ENCODE results near the gene NEGR1. TPM values are rescaled to one million over a fixed set of nuclear protein-coding genes. Genes with fewer than 3 reads are reported as not detected.

NEGR1 gene
- total and polyA plus RNA-seq, 4 donors, result 0.86 to 7.3 (median 2.5) TPM

DNA sequence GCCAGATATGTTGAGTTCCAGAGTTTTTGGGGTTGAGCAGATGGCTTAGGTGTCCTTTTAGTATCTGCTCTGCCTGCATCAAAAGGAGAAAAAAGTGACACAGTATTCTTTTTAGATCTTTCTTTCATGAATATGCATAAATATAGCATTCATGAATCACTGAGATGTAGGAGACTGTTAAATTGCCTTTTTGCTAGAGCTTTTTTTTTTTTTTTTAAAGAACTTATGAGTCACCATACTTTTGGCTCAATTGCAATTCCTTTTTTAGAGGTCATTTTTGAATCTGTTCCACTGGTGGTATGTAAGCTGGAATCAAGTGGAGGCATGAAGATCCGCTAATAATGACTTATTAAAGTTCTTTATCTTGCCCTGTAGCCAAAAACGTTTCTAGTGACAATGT is 720.6 kb downstream of the NEGR1 start:
- H3K9me3 ChIP-seq (ENCODE audit: control insufficient read depth in 4 of 4, insufficient read depth in 3 of 4, low read length in 3 of 4), result no peaks in the 10 kb centered on the region
- WGBS, 2 donors, result 38 to 74% methylated on average over 2 of the region's 2 CpGs
- DNase-seq (no peak), ATAC-seq (ENCODE audit: insufficient read depth, low FRiP score) (peak; percentile 42)
- no peak overlapping the region for H3K4me3 ChIP-seq
- H3K4me1 ChIP-seq (ENCODE audit: control insufficient read depth in 5 of 5, insufficient read depth in 5 of 5, low read length in 5 of 5), result peaks cover 0 to 4% (median 0%) of the 10 kb centered on the region in 5 donors
- no peaks in the 10 kb centered on the region for H3K27me3 ChIP-seq (ENCODE audit: control insufficient read depth in 3 of 3, insufficient read depth in 3 of 3, low read length in 2 of 3)
- H3K9ac ChIP-seq (ENCODE audit: insufficient read depth in 1 of 2, low read length in 2 of 2), result no peak overlapping the region
- no peak overlapping the region for H3K27ac ChIP-seq (ENCODE audit: low read depth in 1 of 2, low read length in 1 of 2)
- no peak for TF ChIP-seq CTCF (IDR thresholded peaks at IDR 0.05; ENCODE audit: control extremely low read depth, extremely low read depth)
- H3K36me3 ChIP-seq (ENCODE audit: control insufficient read depth in 4 of 4, insufficient read depth in 4 of 4, low read length in 4 of 4), result no peaks in the 10 kb centered on the region

- peaks cover 0 to 4% (median 0%) of the 10 kb centered on the region in 5 donors for H3K4me1 ChIP-seq (ENCODE audit: control insufficient read depth in 5 of 5, insufficient read depth in 5 of 5, low read length in 5 of 5)
- no peak overlapping the region for H3K27ac ChIP-seq (ENCODE audit: low read depth in 1 of 2, low read length in 1 of 2)
- DNase-seq, result peak in 1 of 3 donors; percentile 23
- no peak overlapping the region for H3K9ac ChIP-seq (ENCODE audit: insufficient read depth in 1 of 2, low read length in 2 of 2)
- no peaks in the 10 kb centered on the region for H3K27me3 ChIP-seq (ENCODE audit: control insufficient read depth in 3 of 3, insufficient read depth in 3 of 3, low read length in 2 of 3)
- WGBS, 2 donors, result 65 to 91% methylated on average over 2 of the region's 2 CpGs
- H3K36me3 ChIP-seq (ENCODE audit: control insufficient read depth in 4 of 4, insufficient read depth in 4 of 4, low read length in 4 of 4), result no peaks in the 10 kb centered on the region
- ATAC-seq (ENCODE audit: insufficient read depth, low FRiP score), result no peak
- no peaks in the 10 kb centered on the region for H3K9me3 ChIP-seq (ENCODE audit: control insufficient read depth in 4 of 4, insufficient read depth in 3 of 4, low read length in 3 of 4)
- H3K4me3 ChIP-seq, result no peak overlapping the region
- no peak for TF ChIP-seq CTCF (IDR thresholded peaks at IDR 0.05; ENCODE audit: control extremely low read depth, extremely low read depth)
Observed at GRCh38 chr1:71561206-71561605, 721.1 kb downstream of the NEGR1 start.

DNA sequence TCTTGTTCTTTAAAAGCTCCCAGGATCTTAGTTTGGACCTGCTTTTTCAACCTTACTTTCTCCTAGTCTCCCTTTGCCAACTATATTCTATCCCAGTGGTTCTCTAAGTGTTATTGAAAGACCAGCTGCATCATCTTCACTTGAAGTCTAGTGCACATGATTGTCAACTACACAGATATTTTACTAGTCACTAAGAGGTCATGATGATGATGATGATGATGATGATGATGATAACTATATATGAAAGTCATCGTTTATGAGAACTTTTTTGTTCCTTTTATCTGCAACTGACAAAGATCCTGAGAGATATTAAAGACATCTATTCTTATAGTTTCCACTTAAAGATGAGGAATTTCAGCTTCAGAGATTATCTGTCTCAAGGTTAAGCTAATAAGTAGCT is 722.5 kb downstream of the NEGR1 start:
- Histone ChIP-seq H3K4me3 (no peak overlapping the region), H3K9ac (ENCODE audit: insufficient read depth in 1 of 2, low read length in 2 of 2) (no peak overlapping the region), H3K36me3 (ENCODE audit: control insufficient read depth in 4 of 4, insufficient read depth in 4 of 4, low read length in 4 of 4) (no peaks in the 10 kb centered on the region), H3K9me3 (ENCODE audit: control insufficient read depth in 4 of 4, insufficient read depth in 3 of 4, low read length in 3 of 4) (no peaks in the 10 kb centered on the region), H3K27ac (ENCODE audit: low read depth in 1 of 2, low read length in 1 of 2) (no peak overlapping the region), H3K4me1 (ENCODE audit: control insufficient read depth in 5 of 5, insufficient read depth in 5 of 5, low read length in 5 of 5) (peaks cover 0 to 4% (median 0%) of the 10 kb centered on the region in 5 donors), H3K27me3 (ENCODE audit: control insufficient read depth in 3 of 3, insufficient read depth in 3 of 3, low read length in 2 of 3) (no peaks in the 10 kb centered on the region)
- DNase-seq, result no peak
- 74 to 80% methylated on average over 1 of the region's 1 CpG for WGBS, 2 donors
- no peak for TF ChIP-seq CTCF (IDR thresholded peaks at IDR 0.05; ENCODE audit: control extremely low read depth, extremely low read depth)
- no peak for ATAC-seq (ENCODE audit: insufficient read depth, low FRiP score)

- H3K27me3 ChIP-seq (ENCODE audit: control insufficient read depth in 3 of 3, insufficient read depth in 3 of 3, low read length in 2 of 3), result no peaks in the 10 kb centered on the region
- DNase-seq, result no peak
- H3K36me3 ChIP-seq (ENCODE audit: control insufficient read depth in 4 of 4, insufficient read depth in 4 of 4, low read length in 4 of 4), result no peaks in the 10 kb centered on the region
- TF ChIP-seq CTCF (IDR thresholded peaks at IDR 0.05; ENCODE audit: control extremely low read depth, extremely low read depth), result no peak
- H3K4me1 ChIP-seq (ENCODE audit: control insufficient read depth in 5 of 5, insufficient read depth in 5 of 5, low read length in 5 of 5), result peaks cover 0 to 4% (median 0%) of the 10 kb centered on the region in 5 donors
- no peak overlapping the region for H3K27ac ChIP-seq (ENCODE audit: low read depth in 1 of 2, low read length in 1 of 2)
- no peaks in the 10 kb centered on the region for H3K9me3 ChIP-seq (ENCODE audit: control insufficient read depth in 4 of 4, insufficient read depth in 3 of 4, low read length in 3 of 4)
- 47 to 74% methylated on average over 2 of the region's 2 CpGs for WGBS, 2 donors
- no peak overlapping the region for H3K9ac ChIP-seq (ENCODE audit: insufficient read depth in 1 of 2, low read length in 2 of 2)
- no peak overlapping the region for H3K4me3 ChIP-seq
- no peak for ATAC-seq (ENCODE audit: insufficient read depth, low FRiP score)
Observed at GRCh38 chr1:71557138-71557537, 725.2 kb downstream of the NEGR1 start.

Data from lung (tissue), 12 donors.